ENCODE data around the gene OPHN1. TPM values are rescaled to one million over a fixed set of nuclear protein-coding genes. Genes with fewer than 3 reads are reported as not detected.

Gene OPHN1
- polyA plus RNA-seq, 3 donors: 0.20 to 0.82 (median 0.73) TPM

GRCh38 chrX:68059469-68059868, 373.8 kb downstream of the OPHN1 start:
- no CpG with 5 or more reads among the region's 1 CpG for WGBS (ENCODE audit: insufficient coverage)
- Histone ChIP-seq H3K79me2 (ENCODE audit: insufficient read depth, low read length) (no peaks in the 10 kb centered on the region), H3K4me3 (replicated peaks in 1 of 3; ENCODE audit: low read depth in 2 of 3, low read length in 3 of 3) (no peak overlapping the region), H3K4me1 (ENCODE audit: control insufficient read depth in 1 of 2, insufficient read depth in 2 of 2, low read length in 2 of 2) (no peaks in the 10 kb centered on the region), H3K27me3 (ENCODE audit: control insufficient read depth in 2 of 2, insufficient read depth in 2 of 2, low read length in 2 of 2) (no peaks in the 10 kb centered on the region), H2AFZ (ENCODE audit: insufficient read depth, low read depth, low read length, poor library complexity, severe bottlenecking) (no peak overlapping the region), H3K27ac (ENCODE audit: low read depth in 1 of 2, low read length in 2 of 2) (no peak overlapping the region), H3K9ac (ENCODE audit: insufficient read depth, low read length, poor library complexity, severe bottlenecking) (no peak overlapping the region), H3K9me3 (replicated peaks in 1 of 2; ENCODE audit: control insufficient read depth in 1 of 2, insufficient read depth in 1 of 2, low read length in 2 of 2) (no peaks in the 10 kb centered on the region), H4K20me1 (ENCODE audit: insufficient read depth, low read length) (no peaks in the 10 kb centered on the region), H3K36me3 (replicated peaks in 1 of 2; ENCODE audit: control insufficient read depth in 1 of 2, insufficient read depth in 2 of 2, low read length in 2 of 2) (no peaks in the 10 kb centered on the region), H3K4me2 (replicated peaks; ENCODE audit: extremely low read depth, low read length, poor library complexity, severe bottlenecking) (no peak overlapping the region)
- intact Hi-C loops (cut with micrococcal nuclease): no loop called here
- H3K9me3 Mint-ChIP-seq: no peaks in the 10 kb centered on the region
- H3K27me3 Mint-ChIP-seq (ENCODE audit: low read depth in 3 of 3): peaks cover 0 to 4% (median 0%) of the 10 kb centered on the region in 3 donors
- H3K4me3 Mint-ChIP-seq: no peak overlapping the region
- no peak for DNase-seq
- TF ChIP-seq, protein P1, sequence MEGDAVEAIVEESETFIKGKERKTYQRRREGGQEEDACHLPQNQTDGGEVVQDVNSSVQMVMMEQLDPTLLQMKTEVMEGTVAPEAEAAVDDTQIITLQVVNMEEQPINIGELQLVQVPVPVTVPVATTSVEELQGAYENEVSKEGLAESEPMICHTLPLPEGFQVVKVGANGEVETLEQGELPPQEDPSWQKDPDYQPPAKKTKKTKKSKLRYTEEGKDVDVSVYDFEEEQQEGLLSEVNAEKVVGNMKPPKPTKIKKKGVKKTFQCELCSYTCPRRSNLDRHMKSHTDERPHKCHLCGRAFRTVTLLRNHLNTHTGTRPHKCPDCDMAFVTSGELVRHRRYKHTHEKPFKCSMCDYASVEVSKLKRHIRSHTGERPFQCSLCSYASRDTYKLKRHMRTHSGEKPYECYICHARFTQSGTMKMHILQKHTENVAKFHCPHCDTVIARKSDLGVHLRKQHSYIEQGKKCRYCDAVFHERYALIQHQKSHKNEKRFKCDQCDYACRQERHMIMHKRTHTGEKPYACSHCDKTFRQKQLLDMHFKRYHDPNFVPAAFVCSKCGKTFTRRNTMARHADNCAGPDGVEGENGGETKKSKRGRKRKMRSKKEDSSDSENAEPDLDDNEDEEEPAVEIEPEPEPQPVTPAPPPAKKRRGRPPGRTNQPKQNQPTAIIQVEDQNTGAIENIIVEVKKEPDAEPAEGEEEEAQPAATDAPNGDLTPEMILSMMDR (IDR thresholded peaks at IDR 0.05): no peak
- H3K4me1 Mint-ChIP-seq: peaks cover 4% of the 10 kb centered on the region
- no peaks in the 10 kb centered on the region for H3K36me3 Mint-ChIP-seq
- no peak overlapping the region for H3K27ac Mint-ChIP-seq

DNA sequence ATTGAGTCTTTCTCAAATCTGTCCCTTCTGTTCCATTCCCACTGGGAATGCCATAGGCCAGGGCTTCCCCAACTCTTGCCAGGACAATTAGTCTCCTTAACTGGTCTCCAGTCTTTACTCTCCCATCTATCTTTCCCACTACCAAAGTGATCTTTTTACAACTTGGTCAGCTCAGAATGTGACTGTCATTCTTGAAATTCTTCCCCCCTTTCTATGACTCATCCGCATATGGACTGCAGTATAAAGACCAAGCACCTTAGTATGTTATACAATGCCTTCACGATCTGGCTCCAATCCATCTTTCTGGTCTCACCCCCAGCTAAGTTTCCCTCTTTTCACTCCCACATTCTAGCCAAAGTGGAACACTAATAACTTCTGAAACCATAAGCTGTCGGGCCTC, 383.8 kb downstream of the OPHN1 start:
- Mint-ChIP-seq H3K27me3 (ENCODE audit: low read depth in 3 of 3) (peaks cover 0 to 1% (median 0%) of the 10 kb centered on the region in 3 donors), H3K4me3 (no peak overlapping the region), H3K4me1 (no peaks in the 10 kb centered on the region), H3K9me3 (peaks cover 0 to 2% (median 0%) of the 10 kb centered on the region in 7 donors), H3K27ac (no peak overlapping the region), H3K36me3 (peaks cover 0 to 2% of the 10 kb centered on the region in 2 donors)
- Histone ChIP-seq H3K36me3 (replicated peaks in 1 of 2; ENCODE audit: control insufficient read depth in 1 of 2, insufficient read depth in 2 of 2, low read length in 2 of 2) (no peaks in the 10 kb centered on the region), H2AFZ (ENCODE audit: insufficient read depth, low read depth, low read length, poor library complexity, severe bottlenecking) (no peak overlapping the region), H3K4me3 (replicated peaks in 1 of 3; ENCODE audit: low read depth in 2 of 3, low read length in 3 of 3) (no peak overlapping the region), H3K4me2 (replicated peaks; ENCODE audit: extremely low read depth, low read length, poor library complexity, severe bottlenecking) (no peak overlapping the region), H3K27me3 (ENCODE audit: control insufficient read depth in 2 of 2, insufficient read depth in 2 of 2, low read length in 2 of 2) (no peaks in the 10 kb centered on the region), H3K9me3 (replicated peaks in 1 of 2; ENCODE audit: control insufficient read depth in 1 of 2, insufficient read depth in 1 of 2, low read length in 2 of 2) (no peaks in the 10 kb centered on the region), H3K79me2 (ENCODE audit: insufficient read depth, low read length) (no peaks in the 10 kb centered on the region), H3K4me1 (ENCODE audit: control insufficient read depth in 1 of 2, insufficient read depth in 2 of 2, low read length in 2 of 2) (no peaks in the 10 kb centered on the region), H3K27ac (ENCODE audit: low read depth in 1 of 2, low read length in 2 of 2) (no peak overlapping the region), H3K9ac (ENCODE audit: insufficient read depth, low read length, poor library complexity, severe bottlenecking) (no peak overlapping the region), H4K20me1 (ENCODE audit: insufficient read depth, low read length) (no peaks in the 10 kb centered on the region)
- intact Hi-C loops (cut with micrococcal nuclease): no loop called here
- no peak for DNase-seq
- no CpG with 5 or more reads among the region's 3 CpGs for WGBS (ENCODE audit: insufficient coverage)
- TF ChIP-seq, protein P1 (IDR thresholded peaks at IDR 0.05): no peak

Measured in CD14-positive monocyte (primary cell).